A549 (cell line): ENCODE measurements around the gene KBTBD13. TPM values are rescaled to one million over a fixed set of nuclear protein-coding genes. Genes with fewer than 3 reads are reported as not detected.
"Not testable (repeated sequence)": the region's sequence is repeated elsewhere in the genome, so short reads cannot be mapped to it uniquely, and the experiment has no call there.

Experiments
- ATAC-seq, 2 experiments: fragments of 200-7000 bp in 1 of 2; fragments of >200 bp in 1 of 2; cut with Nextera tagmentation in 1 of 2; cut with Tn5 transposase in 1 of 2; 3 replicates each; pipeline versions ENCODE4 v1.8.0 to v1.9.1; 2018 to 2020; ENCODE audit warnings: mild to moderate bottlenecking in 1 of 2, moderate library complexity in 1 of 2
- CTCF ChIA-PET: fragments of 300-600 bp; sonication (Branson Sonifier 250); formaldehyde crosslinking; extraction: SDS; loops from one replicate; lab custom pipeline; 2021; ENCODE audit warnings: antibody characterized with exemption, inconsistent platforms; lab: Yijun Ruan, JAX
- POLR2A ChIA-PET: fragments of 350-600 bp; formaldehyde crosslinking; extraction: SDS; loops from one replicate; lab custom pipeline; 2021; ENCODE audit warnings: antibody characterized with exemption, inconsistent platforms; lab: Yijun Ruan, JAX
- DNase-seq, 2 experiments: peaks; one replicate each; pipeline versions ENCODE4 v3.0.0 to v3.0.0-alpha.2; 2011 to 2016; ENCODE audit warnings: low read depth in 1 of 2, low spot score in 1 of 2
- FAIRE-seq: peaks from 2 replicates; lab custom pipeline; 2011; peaks lifted over from hg19 to GRCh38; lab: Jason Lieb, UNC
- H3K27ac ChIP-seq, 2 experiments: fragments of >200 bp; sonication (Bioruptor Twin); formaldehyde crosslinking; 3 replicates each; pipeline ENCODE4 v1.5.1; 2016 to 2017
- H3K4me1 ChIP-seq: fragments of >200 bp; sonication (Bioruptor Twin); formaldehyde crosslinking; 3 replicates; pipeline ENCODE4 v1.6.1; 2016
- H3K4me2 ChIP-seq: fragments of >200 bp; sonication (Bioruptor Twin); formaldehyde crosslinking; 3 replicates; pipeline ENCODE4 v1.6.1; 2016
- H3K4me3 ChIP-seq: fragments of >200 bp; sonication (Bioruptor Twin); formaldehyde crosslinking; 3 replicates; pipeline ENCODE4 v1.5.1; 2016
- H3K9me3 ChIP-seq: fragments of >200 bp; sonication (Bioruptor Twin); formaldehyde crosslinking; 3 replicates; pipeline ENCODE4 v1.6.1; 2016
- CBX2 ChIP-seq: fragments of 200-600 bp; sonication (generic); IDR thresholded peaks from 2 replicates; pipeline ENCODE4 v1.6.1; 2016; ENCODE audit warnings: low read depth, mild to moderate bottlenecking, borderline replicate concordance
- CEBPB ChIP-seq, 2 experiments: fragments of >200 bp in 1 of 2; sonication (Bioruptor Twin) in 1 of 2; formaldehyde crosslinking in 1 of 2; IDR thresholded peaks; 2 replicates each; pipeline ENCODE4 v1.6.1; 2012 to 2016
- CHD4 ChIP-seq: fragments of 200-600 bp; sonication (generic); IDR thresholded peaks from 2 replicates; pipeline ENCODE4 v1.6.1; 2016; ENCODE audit warnings: antibody characterized with exemption, mild to moderate bottlenecking, borderline replicate concordance
- GATA3 ChIP-seq: IDR thresholded peaks from 2 replicates; pipeline ENCODE4 v1.6.1; 2012; ENCODE audit warnings: borderline replicate concordance
- HEYL ChIP-seq: fragments of 250-450 bp; sonication (Bioruptor Pico); IDR thresholded peaks from 2 replicates; pipeline ENCODE4 v1.8.0; 2021; ENCODE audit warnings: mild to moderate bottlenecking, moderate library complexity
- HOXB5 ChIP-seq: fragments of 250-450 bp; sonication (Bioruptor Pico); IDR thresholded peaks from 2 replicates; pipeline ENCODE4 v1.5.0; 2020; ENCODE audit warnings: mild to moderate bottlenecking, moderate library complexity
- KDM1A ChIP-seq: fragments of 200-600 bp; sonication (generic); IDR thresholded peaks from 2 replicates; pipeline ENCODE4 v1.6.1; 2016; ENCODE audit warnings: low read depth, mild to moderate bottlenecking
- KDM5A ChIP-seq: fragments of 200-600 bp; sonication (generic); IDR thresholded peaks from 2 replicates; pipeline ENCODE4 v1.6.1; 2016; ENCODE audit warnings: antibody characterized with exemption, mild to moderate bottlenecking
- NFE2L2 ChIP-seq: fragments of 150-350 bp; conservative IDR thresholded peaks from 2 replicates; pipeline ENCODE4 v1.6.1; 2014; ENCODE audit warnings: low read length
- NPAS2 ChIP-seq: fragments of 250-450 bp; sonication (Bioruptor Pico); IDR thresholded peaks from 2 replicates; pipeline ENCODE4 v1.8.0; 2022; ENCODE audit warnings: mild to moderate bottlenecking, moderate library complexity, borderline replicate concordance
- PHF8 ChIP-seq: fragments of 200-600 bp; sonication (generic); IDR thresholded peaks from 2 replicates; pipeline ENCODE4 v1.6.1; 2016; ENCODE audit warnings: low read depth, mild to moderate bottlenecking, antibody characterized with exemption, moderate library complexity, borderline replicate concordance
- RAD21 ChIP-seq, 2 experiments: fragments of >200 bp in 1 of 2; sonication (Bioruptor Twin) in 1 of 2; formaldehyde crosslinking in 1 of 2; IDR thresholded peaks in 1 of 2; conservative IDR thresholded peaks in 1 of 2; 2 replicates in 1 of 2; 3 replicates in 1 of 2; pipeline ENCODE4 v1.6.1; 2012 to 2018; ENCODE audit warnings: inconsistent platforms in 1 of 2
- RCOR1 ChIP-seq: fragments of 150-350 bp; IDR thresholded peaks from 2 replicates; pipeline ENCODE4 v1.6.1; 2014; ENCODE audit warnings: antibody characterized with exemption, low read length, low read depth
- RNF2 ChIP-seq: fragments of 200-600 bp; sonication (generic); IDR thresholded peaks from 2 replicates; pipeline ENCODE4 v1.6.1; 2016; ENCODE audit warnings: low read depth, mild to moderate bottlenecking, antibody characterized with exemption, moderate library complexity, borderline replicate concordance
- SMC3 ChIP-seq: fragments of >200 bp; sonication (Bioruptor Twin); formaldehyde crosslinking; IDR thresholded peaks from 3 replicates; pipeline ENCODE4 v1.6.1; 2018; ENCODE audit warnings: inconsistent platforms
- TFCP2L1 ChIP-seq: fragments of 250-450 bp; sonication (Bioruptor Pico); IDR thresholded peaks from 2 replicates; pipeline ENCODE4 v1.5.0; 2021; ENCODE audit warnings: mild to moderate bottlenecking
- ZNF302 ChIP-seq: fragments of 250-450 bp; sonication (Bioruptor Pico); IDR thresholded peaks from 2 replicates; pipeline ENCODE4 v1.9.0; 2021; ENCODE audit warnings: inconsistent platforms, mild to moderate bottlenecking, moderate library complexity
- ZSCAN20 ChIP-seq: fragments of 250-450 bp; sonication (Bioruptor Pico); IDR thresholded peaks from 2 replicates; pipeline ENCODE4 v1.8.0; 2022; ENCODE audit warnings: mild to moderate bottlenecking, moderate library complexity
- WGBS: methylation state at CpG from one replicate; pipeline ENCODE4 v1.1.6; 2017; ENCODE audit errors: missing lambda C conversion rate; 5-methylcytosine and 5-hydroxymethylcytosine counted together
- polyA plus RNA-seq, 4 experiments: library from polyadenylated mRNA; depleted of rRNA in 3 of 4; stranded (reverse); fragments of >200 nt; fragmentation: RNase III in 1 of 4; extraction: RNeasy Plus Mini Kit Qiagen cat#74134 plus additional on column Dnase treatment in 1 of 4; gene quantifications; 2 replicates in 3 of 4; 3 replicates in 1 of 4; pipeline ENCODE4 v1.2.3, GENCODE V29; 2011 to 2017
- TF ChIP-seq, protein P1 (sequence below): fragments of 200-600 bp; sonication (generic); IDR thresholded peaks from 2 replicates; pipeline ENCODE4 v1.6.1; 2016; ENCODE audit warnings: antibody characterized with exemption, mild to moderate bottlenecking, moderate library complexity
- TF ChIP-seq, protein P2 (sequence below): fragments of >200 bp; sonication (Bioruptor Twin); formaldehyde crosslinking; IDR thresholded peaks from 3 replicates; pipeline ENCODE4 v1.5.1; 2016
- TF ChIP-seq, protein P3 (sequence below): IDR thresholded peaks from 2 replicates; pipeline ENCODE4 v1.6.1; 2012
- TF ChIP-seq, protein P4 (sequence below): fragments of 450-650 bp; IDR thresholded peaks from 2 replicates; pipeline ENCODE4 v1.6.1; 2014; ENCODE audit warnings: antibody characterized with exemption

The KBTBD13 gene
- polyA plus RNA-seq, 2 of the 4 experiments (the other 2 are of a cell fraction): not detected

DNA sequence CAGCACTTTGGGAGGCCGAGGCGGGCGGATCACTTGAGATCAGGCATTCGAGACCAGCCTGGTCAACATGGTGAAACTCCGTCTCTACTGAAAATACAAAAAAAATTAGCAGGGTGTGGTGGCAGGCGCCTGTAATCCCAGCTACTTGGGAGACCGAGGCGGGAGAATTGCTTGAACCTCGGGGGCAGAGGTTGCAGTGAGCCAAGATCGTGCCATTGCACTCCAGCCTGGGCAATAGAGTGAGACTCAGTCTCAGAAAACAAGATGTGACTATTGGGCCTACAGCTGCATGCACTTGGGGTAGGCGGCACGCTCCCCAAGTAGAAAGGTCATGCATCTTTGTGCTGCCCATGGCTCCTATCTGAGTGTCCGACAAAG, 17.2 kb downstream of the KBTBD13 start:
- H3K4me2 ChIP-seq, H3K27ac ChIP-seq, H3K9me3 ChIP-seq, POLR2A ChIA-PET, FAIRE-seq, DNase-seq, ATAC-seq, H3K4me1 ChIP-seq, H3K4me3 ChIP-seq: not testable (repeated sequence)
- WGBS: 90% methylated on average over 13 of the region's 13 CpGs
- CTCF ChIA-PET: interaction anchor here (1.0 to 5.9 kb wide), 7 partner anchors 8 to 60 kb away, joined by 4 to 29 read pairs (median 8); partner anchors contain the start of gene KBTBD13

DNA sequence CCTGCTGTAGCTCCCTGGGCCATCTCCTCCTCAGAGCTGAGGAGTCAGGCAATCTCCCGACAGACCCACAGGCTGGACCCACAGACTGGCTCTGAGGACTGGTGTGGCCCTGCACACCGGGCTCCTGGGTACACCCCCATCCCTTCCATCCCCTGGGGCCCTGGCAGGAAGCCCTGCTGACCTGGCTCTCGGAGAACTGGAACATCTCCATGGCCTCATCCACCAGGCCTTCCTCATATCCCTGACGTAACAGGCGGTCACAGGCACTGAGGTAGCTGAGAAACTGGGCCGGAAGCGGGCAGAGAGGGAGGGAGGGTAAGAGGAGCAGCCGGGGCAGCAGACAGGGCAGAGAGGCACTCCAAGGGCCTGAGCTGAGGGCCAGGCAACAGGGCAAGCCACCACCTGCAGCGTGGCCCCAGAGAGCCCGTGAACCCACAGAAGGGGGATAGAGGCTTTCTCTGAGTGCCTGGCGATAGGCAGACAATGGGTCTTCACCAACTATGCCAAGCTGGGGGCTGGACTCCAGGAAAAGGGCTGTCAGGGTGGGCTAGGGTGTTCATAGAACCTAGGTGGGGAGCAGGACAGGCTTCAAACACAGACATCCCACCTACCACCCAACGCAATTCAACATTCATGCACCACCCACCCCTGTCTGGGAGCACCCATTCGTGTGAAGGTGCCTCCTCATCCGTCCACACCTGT, 17.9 kb downstream of the KBTBD13 start:
- Histone ChIP-seq H3K4me2 (no peak overlapping the region), H3K27ac (no peak overlapping the region), H3K9me3 (no peaks in the 10 kb centered on the region), H3K4me3 (no peak overlapping the region), H3K4me1 (no peaks in the 10 kb centered on the region)
- ChIA-PET CTCF (interaction anchor here (1.0 to 5.9 kb wide), 10 partner anchors 7 to 61 kb away, joined by 3 to 29 read pairs (median 6); partner anchors contain the start of gene KBTBD13), POLR2A (no interaction called here)
- TF ChIP-seq RAD21 (conservative IDR thresholded peaks at IDR 0.05 in 1 of 2, IDR thresholded peaks at IDR 0.05 in 1 of 2) (no peak), PHF8 (no peak), HEYL (no peak)
- TF ChIP-seq, protein P1, sequence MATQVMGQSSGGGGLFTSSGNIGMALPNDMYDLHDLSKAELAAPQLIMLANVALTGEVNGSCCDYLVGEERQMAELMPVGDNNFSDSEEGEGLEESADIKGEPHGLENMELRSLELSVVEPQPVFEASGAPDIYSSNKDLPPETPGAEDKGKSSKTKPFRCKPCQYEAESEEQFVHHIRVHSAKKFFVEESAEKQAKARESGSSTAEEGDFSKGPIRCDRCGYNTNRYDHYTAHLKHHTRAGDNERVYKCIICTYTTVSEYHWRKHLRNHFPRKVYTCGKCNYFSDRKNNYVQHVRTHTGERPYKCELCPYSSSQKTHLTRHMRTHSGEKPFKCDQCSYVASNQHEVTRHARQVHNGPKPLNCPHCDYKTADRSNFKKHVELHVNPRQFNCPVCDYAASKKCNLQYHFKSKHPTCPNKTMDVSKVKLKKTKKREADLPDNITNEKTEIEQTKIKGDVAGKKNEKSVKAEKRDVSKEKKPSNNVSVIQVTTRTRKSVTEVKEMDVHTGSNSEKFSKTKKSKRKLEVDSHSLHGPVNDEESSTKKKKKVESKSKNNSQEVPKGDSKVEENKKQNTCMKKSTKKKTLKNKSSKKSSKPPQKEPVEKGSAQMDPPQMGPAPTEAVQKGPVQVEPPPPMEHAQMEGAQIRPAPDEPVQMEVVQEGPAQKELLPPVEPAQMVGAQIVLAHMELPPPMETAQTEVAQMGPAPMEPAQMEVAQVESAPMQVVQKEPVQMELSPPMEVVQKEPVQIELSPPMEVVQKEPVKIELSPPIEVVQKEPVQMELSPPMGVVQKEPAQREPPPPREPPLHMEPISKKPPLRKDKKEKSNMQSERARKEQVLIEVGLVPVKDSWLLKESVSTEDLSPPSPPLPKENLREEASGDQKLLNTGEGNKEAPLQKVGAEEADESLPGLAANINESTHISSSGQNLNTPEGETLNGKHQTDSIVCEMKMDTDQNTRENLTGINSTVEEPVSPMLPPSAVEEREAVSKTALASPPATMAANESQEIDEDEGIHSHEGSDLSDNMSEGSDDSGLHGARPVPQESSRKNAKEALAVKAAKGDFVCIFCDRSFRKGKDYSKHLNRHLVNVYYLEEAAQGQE: no peak
- ATAC-seq (no peak; a peak in 1 of 6 replicates), DNase-seq (no peak), FAIRE-seq (no peak)
- WGBS: 91% methylated on average over 14 of the region's 14 CpGs

DNA sequence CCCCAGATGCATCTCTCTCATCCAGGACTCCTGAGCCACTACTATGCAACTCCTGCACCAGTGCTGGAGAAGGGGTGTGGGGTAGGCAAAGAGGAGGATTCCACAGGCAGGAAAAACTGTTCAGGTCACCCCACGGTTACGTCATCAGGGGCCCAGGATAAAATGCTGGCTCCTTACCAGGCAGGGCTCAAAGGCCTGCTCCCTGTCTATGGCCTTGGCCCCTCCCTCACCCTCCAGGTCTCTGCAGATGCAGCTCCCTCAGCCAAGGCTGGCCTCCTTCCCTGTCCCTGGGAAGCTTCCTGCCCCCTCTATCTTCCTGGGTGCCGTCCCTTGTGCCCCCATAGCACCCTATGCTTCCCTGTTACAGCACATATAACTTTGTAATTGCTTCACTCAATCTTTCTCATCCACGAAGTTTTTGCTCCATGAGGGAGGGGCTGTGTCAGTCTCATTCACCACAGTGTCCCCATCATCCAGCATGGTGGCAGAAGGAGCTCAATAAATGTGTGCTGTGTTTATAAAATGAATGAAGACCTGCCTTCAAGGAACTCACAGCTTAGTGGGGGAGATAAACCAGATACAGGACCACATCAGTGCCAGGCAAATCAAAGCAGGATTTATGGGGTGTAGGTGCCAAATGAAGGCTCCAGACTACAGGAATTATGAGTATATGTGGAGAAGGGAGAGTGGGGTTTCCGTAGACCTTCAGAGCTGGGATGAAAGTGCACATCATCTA, 18.6 kb downstream of the KBTBD13 start:
- ATAC-seq: no peak; a peak in 2 of 6 replicates
- H3K27ac ChIP-seq: no peak overlapping the region
- TF ChIP-seq NPAS2 (CRISPR knock-in tag) (no peak), CEBPB (IDR thresholded peaks at IDR 0.05) (no peak), SMC3 (no peak), ZSCAN20 (no peak), RCOR1 (no peak), ZNF302 (no peak), CHD4 (no peak), KDM1A (no peak), KDM5A (no peak), NFE2L2 (no peak), CBX2 (no peak), GATA3 (no peak), TFCP2L1 (no peak), RNF2 (no peak), HOXB5 (no peak)
- TF ChIP-seq, protein P2, sequence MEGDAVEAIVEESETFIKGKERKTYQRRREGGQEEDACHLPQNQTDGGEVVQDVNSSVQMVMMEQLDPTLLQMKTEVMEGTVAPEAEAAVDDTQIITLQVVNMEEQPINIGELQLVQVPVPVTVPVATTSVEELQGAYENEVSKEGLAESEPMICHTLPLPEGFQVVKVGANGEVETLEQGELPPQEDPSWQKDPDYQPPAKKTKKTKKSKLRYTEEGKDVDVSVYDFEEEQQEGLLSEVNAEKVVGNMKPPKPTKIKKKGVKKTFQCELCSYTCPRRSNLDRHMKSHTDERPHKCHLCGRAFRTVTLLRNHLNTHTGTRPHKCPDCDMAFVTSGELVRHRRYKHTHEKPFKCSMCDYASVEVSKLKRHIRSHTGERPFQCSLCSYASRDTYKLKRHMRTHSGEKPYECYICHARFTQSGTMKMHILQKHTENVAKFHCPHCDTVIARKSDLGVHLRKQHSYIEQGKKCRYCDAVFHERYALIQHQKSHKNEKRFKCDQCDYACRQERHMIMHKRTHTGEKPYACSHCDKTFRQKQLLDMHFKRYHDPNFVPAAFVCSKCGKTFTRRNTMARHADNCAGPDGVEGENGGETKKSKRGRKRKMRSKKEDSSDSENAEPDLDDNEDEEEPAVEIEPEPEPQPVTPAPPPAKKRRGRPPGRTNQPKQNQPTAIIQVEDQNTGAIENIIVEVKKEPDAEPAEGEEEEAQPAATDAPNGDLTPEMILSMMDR: no peak
- TF ChIP-seq, protein P3, sequence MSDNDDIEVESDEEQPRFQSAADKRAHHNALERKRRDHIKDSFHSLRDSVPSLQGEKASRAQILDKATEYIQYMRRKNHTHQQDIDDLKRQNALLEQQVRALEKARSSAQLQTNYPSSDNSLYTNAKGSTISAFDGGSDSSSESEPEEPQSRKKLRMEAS: no peak
- TF ChIP-seq, protein P4, sequence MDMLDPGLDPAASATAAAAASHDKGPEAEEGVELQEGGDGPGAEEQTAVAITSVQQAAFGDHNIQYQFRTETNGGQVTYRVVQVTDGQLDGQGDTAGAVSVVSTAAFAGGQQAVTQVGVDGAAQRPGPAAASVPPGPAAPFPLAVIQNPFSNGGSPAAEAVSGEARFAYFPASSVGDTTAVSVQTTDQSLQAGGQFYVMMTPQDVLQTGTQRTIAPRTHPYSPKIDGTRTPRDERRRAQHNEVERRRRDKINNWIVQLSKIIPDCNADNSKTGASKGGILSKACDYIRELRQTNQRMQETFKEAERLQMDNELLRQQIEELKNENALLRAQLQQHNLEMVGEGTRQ: no peak
- FAIRE-seq: no peak
- 78% methylated on average over 5 of the region's 5 CpGs for WGBS
- H3K4me1 ChIP-seq: no peaks in the 10 kb centered on the region
- no peaks in the 10 kb centered on the region for H3K9me3 ChIP-seq
- no peak overlapping the region for H3K4me3 ChIP-seq
- POLR2A ChIA-PET: no interaction called here
- no peak for DNase-seq
- no peak overlapping the region for H3K4me2 ChIP-seq
- CTCF ChIA-PET: interaction anchor here (1.0 to 5.9 kb wide), 6 partner anchors 8 to 61 kb away, joined by 3 to 29 read pairs (median 16); partner anchors contain the start of gene KBTBD13
